Right forelimb (tissue), 1 donor: ENCODE results near the gene PSMD5.

ENCODE experiments used
- DNase-seq: peaks from one replicate; pipeline ENCODE4 v3.0.0-alpha.2; 2018

Gene PSMD5

DNA sequence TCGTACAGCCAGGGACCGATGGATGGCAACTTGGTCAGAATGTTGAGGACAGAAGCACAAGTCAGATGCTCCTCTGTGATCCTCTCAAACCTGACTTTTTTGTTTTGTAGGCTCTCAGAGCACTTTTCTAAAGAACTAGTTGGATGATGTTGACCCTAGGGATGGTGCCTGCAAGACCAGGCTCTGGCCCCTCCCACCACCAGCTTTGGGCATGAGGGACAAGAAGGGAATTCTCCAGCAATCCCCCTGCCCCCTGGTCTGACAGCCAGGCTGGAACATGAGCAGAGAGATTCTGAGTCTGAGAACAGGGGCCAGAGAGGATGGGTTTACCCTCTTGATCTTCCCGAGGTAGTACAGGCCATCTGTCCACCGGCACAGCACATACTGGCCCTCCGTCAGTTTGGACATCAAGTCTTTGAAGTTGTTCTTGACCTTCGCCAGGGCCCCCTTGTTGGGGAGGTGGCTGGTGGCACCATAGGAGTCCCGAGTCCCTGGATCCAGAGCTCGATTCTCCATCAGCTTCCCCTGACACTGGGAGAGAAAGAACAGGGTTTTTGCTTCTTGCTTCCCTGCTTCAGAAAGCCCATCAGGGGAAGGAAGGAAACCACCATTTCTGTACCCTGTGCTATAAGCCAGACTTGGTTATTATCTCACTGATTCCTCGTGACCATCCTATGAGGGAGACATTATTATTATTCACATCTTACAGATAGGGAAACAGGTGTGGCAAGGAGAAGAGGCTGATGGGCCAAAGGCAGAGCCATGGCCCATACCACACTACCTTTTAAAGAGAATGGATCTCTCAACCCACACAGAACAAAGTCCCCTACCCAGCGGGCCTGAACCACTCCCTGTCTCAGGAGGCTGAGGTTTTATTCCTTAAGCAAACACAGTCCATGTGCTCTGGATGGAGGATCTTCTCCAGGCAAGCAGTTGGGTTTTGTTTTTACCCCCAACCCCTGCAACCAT, 31.8 kb upstream of the PSMD5 start:
- DNase-seq: no peak

DNA sequence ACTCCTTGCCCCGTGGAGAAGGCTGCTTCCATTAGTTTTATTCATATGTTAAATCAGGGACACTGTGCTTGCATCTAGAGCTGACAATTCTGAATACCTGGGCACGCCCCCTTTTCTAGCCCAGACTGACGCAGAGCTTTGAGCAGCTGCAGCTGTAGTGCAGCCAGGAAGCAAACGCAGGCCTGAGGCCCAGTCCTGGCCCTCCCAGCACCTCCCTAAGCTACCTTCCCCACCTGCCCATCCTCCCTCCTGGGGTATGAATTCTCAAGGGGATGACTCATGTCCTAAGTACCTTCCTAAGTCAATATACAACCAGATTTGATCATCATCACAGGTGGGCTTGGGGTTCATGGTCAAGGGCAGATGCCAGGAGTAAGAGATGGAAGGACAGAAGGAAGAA, 30.8 kb upstream of the PSMD5 start:
- no peak for DNase-seq

DNA sequence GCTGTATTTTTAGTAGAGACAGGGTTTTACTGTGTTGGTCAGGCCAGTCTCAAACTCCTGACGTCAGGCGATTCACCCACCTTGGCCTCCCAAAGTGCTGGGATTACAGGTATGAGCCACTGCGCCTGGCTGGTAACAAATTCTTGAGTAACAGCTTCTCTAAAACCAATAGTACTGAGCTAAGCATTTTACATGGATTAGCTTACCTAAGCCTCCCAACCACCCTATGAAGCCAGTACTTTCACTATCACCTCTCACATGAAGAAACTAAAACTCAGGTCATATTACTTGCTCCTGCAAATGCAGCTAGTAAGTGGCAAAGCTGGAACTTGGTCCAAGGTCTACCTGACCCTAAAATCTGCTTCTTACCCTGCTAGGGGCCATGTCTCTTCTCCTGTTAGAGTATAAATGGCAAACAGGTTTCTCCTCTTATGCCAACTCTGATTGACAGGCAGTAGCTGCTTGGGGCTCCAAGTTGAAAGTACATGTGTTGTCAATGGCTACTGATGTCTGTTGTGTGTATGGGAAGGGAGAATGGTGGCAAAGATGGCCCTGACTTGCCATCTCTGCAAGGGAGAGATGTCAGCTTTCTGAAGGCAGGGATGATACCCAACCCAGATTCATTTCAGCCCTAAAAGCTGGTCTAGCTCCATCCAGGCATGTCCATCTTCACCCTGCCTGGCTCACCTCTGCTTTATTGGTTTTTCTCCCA, 30.2 kb upstream of the PSMD5 start:
- DNase-seq: no peak

DNA sequence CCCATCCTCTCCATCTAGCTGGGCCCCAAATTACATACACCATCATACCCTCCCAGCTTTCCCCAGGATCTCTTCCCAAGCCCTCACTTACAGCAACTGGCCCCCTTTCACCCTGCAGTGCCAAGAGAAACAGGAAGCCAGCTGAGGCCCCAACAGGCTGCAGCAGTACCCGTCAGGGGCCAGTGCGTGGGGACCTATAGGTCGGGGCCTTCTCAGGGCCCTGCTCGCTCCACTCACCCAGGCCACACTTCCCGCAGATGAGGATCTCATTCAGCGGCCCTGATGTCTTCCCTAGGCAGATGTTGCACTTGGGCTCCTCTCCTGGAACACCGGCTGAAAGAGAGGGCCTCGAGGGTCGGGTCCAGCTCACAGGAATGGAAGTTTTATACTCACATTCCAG, 27.5 kb upstream of the PSMD5 start:
- DNase-seq: no peak

DNA sequence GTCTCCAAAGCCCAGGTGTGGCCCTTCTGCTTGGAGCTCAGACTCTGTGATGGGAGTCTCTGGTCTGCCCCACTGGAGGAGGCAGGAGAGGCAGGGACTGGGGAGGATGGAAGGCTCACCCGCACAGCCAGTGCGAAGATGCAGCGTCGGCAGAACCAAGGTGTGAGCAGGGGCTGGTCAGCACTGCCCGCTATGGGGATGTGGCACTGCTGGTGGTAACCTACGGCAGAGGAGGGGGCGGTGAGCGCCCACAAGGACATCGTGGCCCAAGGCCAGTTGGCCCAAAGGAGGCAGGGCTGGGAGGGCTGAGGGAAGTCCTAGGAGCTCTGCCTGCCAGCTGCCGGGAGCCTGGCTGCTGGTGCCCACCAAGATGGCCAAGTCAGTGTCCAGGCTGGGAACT, 27.0 kb upstream of the PSMD5 start:
- DNase-seq: no peak

DNA sequence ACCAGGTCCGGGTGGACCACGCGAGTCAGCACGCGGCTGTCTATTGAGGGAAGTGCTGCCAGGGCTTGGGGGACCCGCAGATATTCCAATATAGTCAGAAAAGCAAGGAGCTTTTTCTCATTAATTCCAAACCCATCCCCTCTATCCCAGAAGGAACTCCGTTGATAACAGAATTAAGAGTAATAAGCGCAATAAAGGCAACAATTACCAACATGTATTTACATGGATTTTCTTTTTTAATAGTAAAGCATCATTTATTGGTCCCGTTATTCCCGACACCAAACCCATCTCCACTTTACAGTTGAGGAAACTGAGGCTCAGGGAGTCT, 26.6 kb upstream of the PSMD5 start:
- no peak for DNase-seq

DNA sequence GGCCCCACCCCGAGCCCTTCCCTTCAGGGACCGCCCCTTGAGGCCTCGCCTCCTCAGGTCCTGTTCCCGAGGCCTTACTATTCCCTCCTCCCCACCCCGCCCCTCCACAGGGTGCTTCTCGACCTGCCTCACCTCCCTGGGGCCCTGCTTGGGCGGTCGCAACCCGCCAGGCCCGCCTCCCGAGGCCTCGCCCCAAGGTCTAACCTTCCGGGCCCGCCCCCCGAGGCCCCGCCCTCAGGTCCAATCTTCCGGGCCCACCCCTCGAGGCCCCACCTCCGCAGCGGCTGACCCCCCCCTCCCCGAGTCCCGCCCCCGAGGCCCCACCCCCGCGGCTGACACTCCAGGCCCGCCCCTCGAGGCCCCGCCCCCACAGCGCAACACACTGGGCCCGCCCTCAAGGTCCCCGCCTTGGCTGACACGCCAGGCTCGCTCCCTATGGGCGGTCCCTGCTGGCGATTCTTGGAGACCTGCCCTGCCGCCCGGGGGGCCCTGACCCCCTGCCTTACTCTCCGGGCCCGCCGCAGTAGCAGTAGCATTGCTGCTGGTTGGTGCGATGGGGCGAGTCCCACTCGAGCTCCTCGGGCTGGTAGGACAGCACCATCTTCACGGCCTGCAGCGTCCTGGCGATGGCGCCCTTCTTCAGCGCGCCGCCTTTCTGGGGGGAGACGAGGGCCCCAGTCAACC, 26.1 kb upstream of the PSMD5 start:
- DNase-seq: peak; percentile 97

DNA sequence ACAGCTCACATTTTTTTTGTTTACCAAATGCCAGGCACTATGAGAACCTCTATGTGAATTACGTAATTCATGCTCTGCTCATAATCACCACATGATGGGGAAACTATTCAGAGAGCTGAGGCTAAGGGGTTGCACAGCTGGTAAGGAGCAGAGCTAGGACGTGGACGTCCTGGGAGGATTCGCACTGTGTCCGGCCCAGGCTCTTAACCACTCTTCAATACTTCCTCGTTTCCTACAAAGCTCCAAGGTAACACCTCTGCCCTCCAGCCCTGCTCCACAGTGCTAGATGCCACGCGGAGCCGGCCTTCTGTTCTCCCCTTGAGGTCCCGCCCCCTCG, 25.6 kb upstream of the PSMD5 start:
- no peak for DNase-seq

DNA sequence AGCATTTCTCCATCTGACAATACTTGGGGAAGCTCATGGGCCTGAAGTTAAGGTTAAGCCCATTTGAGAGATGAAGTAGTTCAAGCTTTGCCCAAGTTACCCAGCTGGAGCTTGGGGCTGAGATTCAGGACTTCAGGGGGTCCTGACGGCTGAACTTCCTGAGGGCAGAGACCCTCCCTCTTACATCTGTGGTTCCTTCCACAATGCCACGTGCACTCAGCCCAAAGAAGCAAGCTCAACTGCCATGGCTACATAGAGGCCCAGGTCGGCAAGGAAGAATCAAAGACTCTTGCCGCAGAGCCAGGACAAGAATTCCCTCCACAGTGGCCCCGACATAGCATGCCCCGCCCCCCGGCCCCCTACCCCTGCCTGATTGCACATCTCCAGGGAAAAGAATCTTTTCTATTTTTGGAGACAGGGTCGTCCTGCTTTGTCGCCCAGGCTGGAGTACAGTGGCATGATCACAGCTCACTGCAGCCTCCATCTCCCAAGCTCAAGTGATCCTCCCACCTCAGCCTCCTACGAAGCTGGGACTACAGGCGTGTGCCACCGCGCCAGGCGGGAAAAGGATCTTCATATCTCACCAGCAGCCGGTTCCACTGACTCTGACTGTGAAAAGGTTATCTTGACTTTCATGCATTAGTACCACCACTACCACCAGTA, 25.1 kb upstream of the PSMD5 start:
- DNase-seq: no peak

DNA sequence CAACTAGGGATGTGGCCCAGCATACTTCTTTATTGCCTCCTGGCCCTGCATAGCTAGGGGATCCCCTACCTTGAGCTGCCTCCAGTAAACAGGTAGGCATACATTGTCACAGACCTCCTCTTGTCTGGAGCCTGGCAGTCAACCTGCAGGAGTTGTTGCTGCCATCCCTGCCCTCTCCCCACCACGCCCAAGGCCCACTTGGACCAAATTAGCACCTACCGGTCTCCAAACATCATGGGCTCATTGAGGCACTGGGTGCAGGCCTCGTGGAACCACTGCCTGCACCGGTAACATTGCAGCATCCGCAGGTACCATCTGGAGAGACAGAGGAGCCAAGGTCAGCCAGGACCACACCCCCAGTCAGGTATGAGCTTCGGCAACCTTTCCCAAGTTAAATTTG, 23.9 kb upstream of the PSMD5 start:
- DNase-seq: no peak

DNA sequence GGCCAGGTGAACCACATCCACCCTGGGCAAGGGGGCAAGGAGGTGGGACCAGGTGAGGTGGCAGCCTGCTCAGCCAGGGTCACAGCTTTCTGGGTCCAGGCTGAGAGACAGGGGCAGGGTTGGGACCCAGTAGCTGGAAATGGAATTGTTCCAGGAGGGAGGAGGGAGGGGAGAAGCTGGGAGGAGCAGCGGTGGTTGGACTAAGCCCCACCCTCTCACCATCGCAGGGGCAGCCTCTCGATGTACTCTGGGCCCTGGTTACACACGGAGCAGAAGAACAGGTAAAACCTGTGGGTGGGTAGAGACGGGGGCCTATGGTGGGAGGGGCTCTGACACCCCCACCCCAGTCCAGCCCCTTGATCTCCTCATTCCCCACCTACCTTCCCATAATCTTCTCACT, 23.1 kb upstream of the PSMD5 start:
- DNase-seq: no peak

DNA sequence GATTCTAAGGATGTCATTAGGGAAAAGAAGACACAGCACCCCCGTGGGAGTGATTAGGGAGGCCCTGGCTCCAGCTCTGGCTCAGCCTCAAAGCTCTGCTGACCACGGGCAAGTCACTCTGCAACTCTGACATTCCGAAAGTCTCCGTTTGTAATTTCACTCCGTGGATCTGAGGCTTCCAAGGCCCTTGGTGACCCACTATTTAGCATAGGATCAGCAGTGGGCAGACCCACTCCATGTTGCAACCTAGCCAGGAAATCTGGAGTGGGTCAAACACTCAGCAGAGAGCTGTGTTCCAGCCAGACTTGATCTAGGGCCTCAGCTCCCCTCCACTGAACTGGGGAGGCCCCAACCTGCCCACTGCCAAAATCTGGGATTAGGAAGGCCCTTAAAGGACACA, 22.5 kb upstream of the PSMD5 start:
- DNase-seq: no peak

DNA sequence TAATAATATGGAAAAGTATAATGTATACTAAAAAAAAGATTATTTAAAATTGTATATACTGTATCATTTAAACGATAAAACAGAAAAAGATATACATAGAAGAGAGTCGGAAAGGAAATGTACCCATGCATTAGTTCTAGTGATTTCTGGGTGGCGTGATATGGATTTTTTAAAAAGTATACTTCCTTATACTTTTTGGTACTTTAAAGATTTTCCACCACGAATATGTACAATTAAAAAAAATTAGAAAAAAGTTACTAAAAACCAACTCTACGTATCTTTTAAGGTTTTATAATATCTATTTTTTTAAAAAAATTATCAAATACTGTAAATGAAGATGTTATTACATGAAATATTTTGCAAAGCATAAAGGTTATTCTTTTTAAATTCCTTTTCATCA, 22.0 kb upstream of the PSMD5 start:
- DNase-seq: no peak

DNA sequence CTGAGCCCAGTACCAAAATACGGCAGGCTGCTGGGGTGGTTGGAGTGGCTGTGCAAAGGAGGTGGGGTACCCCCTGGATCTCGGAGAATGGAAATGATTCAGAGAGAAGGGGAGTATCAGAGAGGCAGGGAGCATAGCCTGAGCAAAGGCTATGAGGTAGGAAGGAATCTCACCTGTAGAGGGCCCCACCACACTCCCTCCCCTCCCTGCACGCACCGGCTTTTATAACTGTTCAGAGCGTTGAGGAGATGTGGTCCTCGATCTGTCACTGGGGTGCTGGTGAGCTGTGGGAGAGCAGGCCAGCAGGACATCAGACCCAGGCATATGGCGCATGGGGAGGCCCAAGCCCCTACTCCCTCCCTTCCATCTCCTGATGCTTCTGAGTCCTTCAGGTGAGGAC, 21.1 kb upstream of the PSMD5 start:
- no peak for DNase-seq

DNA sequence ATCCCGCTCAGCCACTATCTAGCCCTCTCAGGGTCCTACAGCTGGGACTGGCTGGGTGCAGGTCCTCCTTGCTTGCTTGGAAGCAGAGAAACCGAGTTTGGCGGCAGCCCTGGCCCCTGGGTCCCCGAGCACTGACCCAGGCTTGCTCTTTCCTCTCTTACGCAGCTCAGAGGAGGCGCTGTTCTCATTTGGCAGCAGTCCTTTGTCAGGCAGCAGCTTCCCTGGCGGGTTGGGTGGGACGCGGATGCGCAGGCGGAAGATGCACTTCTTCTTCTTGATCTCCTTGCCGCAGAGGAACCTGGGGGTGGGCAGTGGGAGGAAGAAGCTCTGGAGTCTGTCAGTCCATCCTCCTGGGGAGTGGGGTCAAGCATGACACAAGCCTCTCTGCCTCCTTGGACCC, 19.7 kb upstream of the PSMD5 start:
- DNase-seq: no peak

DNA sequence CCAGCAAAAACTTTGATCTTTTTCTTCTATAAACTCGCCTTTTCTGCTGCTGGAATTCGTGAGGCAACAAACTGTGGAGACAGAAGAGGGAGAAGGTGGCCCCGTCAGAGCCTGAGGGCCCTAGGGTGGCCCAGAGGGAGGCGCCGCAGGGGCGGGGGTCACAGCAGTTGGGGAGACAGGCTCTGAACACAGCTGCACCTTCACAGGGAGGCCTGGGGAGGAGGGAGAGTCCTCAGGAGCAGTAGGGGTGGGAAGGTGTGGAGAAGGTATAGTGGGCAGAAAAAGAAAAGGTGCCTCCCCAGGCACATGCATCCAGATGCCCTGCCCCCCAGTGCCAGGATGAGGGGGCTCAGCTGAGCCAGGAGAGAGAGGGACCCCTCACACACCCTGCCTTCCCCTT, 19.2 kb upstream of the PSMD5 start:
- DNase-seq: no peak

DNA sequence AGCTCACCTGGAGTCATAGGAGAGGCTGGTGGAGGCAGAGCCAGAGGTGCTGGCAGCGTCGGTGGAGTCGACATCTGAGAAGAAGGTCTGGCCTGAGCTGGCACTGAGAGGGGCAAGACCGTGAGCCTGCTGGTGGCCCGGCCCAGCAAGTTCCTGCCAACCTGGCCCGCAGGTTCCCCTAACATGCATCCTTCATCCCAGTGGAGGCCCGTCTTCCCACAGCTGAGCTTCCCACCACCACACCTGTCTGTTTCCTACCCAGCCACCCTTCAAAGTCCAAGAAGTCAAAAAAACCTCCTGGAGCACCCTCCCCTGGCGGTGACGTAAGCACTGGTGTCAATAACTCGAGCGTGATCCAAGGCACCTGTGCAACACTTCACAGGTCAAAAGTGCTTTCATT, 17.4 kb upstream of the PSMD5 start:
- no peak for DNase-seq

DNA sequence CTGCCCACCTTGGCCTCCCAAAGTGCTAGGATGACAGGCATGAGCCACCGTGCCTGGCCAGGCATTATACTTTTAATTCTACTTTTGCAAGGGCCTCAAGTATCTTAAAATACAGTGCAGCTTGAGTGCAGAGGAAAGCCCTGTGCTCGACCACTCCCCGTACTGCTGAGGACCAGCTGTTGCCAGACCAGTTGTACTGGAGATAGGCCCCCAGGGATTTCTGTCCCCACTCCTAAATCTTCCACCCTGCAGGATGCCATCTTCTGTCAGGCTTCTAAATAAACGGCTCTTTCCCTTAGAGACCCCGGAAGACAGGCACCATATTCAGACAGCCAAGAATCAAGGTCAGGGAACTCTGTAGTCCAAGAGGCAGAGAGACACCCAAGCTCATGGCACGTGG, 16.6 kb upstream of the PSMD5 start:
- no peak for DNase-seq

DNA sequence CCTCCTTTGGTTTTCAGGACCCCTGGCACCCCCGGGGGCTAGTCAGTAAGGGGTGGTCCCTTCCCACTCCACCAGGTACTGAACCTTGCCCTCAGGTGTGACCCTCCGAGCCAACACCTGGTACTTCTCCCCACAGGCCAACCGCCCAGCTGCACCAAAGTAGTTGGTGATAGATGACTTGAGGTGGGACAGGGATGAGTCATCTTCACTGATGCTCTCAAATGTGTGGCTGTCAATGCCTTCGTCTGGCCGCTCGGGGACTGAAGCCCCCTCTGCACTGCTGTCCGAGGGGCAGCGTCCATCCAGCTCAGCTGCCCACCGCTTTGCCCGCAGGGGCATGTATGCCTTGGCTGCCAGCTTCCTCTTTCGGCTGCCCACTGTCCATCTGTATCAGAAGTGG, 15.2 kb upstream of the PSMD5 start:
- DNase-seq: no peak

DNA sequence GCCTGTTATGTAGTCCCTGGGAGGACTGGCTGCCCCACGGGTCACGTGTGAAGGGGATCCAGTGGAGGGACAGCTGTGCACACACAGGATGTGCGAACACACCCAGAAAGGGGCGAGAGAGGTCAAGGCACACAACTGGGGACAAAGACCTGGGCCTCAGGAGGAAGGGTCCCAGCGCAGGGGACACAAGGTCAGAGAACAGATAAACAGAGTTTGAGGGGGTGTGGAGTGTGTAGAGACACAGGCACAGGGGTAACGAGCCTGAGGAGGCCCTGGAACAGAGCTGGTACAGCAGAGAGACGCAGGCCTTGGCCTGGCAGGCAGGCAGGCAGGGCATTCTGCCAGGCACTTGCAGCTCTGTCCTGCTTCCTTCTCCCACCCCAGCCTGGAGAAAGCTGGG, 14.8 kb upstream of the PSMD5 start:
- DNase-seq: no peak

DNA sequence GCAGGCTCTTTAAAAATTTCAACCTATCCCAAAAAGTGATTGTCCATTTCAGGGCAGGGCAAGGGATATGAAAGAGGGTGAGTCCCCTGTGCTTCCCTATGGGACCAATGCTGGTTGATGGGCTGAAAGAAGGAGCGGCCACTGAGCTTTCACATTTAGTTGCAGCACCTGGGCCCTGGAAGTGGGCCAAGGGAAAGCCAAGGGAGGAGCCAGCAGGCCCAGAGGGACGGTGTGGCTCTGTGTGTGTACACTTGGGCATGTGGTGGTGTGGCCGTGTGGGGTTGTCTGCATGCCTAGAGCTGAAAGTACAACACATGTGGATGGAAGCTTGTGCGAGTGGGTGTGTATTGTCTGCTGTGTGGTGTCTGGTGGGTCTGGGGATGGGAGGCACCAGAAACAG, 14.0 kb upstream of the PSMD5 start:
- DNase-seq: no peak

DNA sequence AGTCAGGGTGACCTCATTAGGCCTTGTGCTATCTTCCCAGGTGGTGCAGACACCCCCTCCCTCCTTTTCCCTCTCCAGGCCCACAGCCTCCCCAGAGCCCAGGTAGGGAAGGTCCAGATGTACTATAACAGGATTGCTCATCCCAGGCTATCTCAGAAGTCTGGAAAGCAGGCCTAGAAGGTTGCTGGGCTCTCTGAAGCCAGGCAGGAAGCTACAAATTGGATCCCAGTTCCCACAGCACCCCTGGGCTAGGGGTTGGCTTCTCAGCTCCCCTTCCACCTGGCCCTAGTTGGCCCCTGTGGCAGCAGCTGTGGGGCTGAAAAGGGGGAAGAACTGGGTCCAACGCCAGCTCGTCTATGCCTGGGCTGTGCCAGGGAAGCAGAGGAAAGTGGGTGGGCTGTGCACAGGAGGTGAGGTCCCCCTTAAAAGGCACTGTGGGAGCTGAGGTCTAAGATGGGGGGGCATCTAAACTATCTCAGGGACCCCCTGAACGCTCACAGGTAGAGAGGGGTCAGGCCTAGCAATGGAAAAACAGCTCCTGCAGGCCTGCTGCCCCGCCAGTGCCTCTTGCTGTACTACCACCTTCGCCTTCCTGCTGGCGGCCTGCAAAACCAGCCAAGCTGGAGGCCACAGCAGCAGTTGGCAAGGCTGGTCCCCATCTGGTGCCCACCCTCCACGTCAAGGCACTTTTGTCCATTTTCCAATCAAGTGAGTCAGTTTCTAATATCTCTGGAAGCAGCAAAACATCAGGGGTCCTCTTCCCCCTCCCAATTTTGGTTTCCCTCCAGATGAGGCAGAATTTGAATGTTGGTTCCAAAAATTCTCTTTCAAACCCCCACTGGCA, 13.3 kb upstream of the PSMD5 start:
- no peak for DNase-seq
